DND-41 (cell line): ENCODE data around the gene GTF3C1.
"Not testable (repeated sequence)": the region's sequence is repeated elsewhere in the genome, so short reads cannot be mapped to it uniquely, and the experiment has no call there.

ENCODE experiments used
- ATAC-seq: fragments of 200-7000 bp; cut with Tn5 transposase; 3 replicates; pipeline ENCODE4 v1.9.1; 2021; ENCODE audit warnings: low read depth; ENCODE audit not compliant: insufficient read depth
- DNase-seq: peaks from one replicate; pipeline ENCODE4 v3.0.0-alpha.2; 2020
- H2AFZ ChIP-seq: 2 replicates; pipeline ENCODE4 v1.6.0; 2012; ENCODE audit warnings: low read depth, low read length
- H3K27ac ChIP-seq: 2 replicates; pipeline ENCODE4 v1.5.1; 2012; ENCODE audit warnings: low read length, inconsistent platforms
- H3K27me3 ChIP-seq: fragments of 200-600 bp; sonication (generic); 2 replicates; pipeline ENCODE4 v1.6.0; 2012; ENCODE audit warnings: low read length, mild to moderate bottlenecking, inconsistent platforms; ENCODE audit not compliant: insufficient read depth, poor library complexity
- H3K36me3 ChIP-seq: 2 replicates; pipeline ENCODE4 v1.5.1; 2012; ENCODE audit warnings: low read length, inconsistent platforms; ENCODE audit not compliant: insufficient read depth
- H3K4me1 ChIP-seq: 2 replicates; pipeline ENCODE4 v1.5.1; 2012; ENCODE audit warnings: mild to moderate bottlenecking, low read length; ENCODE audit not compliant: insufficient read depth
- H3K4me2 ChIP-seq: 2 replicates; pipeline ENCODE4 v1.6.0; 2012; ENCODE audit warnings: mild to moderate bottlenecking, moderate library complexity, low read length, inconsistent platforms; ENCODE audit not compliant: insufficient read depth
- H3K4me3 ChIP-seq, 2 experiments: fragments of 200-600 bp in 1 of 2; shearing (Covaris generic) in 1 of 2; 2 replicates each; pipeline ENCODE4 v1.5.1; 2012 to 2016; ENCODE audit warnings: inconsistent platforms in 2 of 2, low read length in 2 of 2, mild to moderate bottlenecking in 2 of 2, low read depth in 1 of 2, moderate library complexity in 1 of 2
- H3K79me2 ChIP-seq: 2 replicates; pipeline ENCODE4 v1.6.0; 2012; ENCODE audit warnings: low read length, inconsistent platforms; ENCODE audit not compliant: insufficient read depth
- H3K9ac ChIP-seq: 2 replicates; pipeline ENCODE4 v1.6.0; 2012; ENCODE audit warnings: low read depth, mild to moderate bottlenecking, inconsistent platforms, low read length, moderate library complexity
- H3K9me3 ChIP-seq: 2 replicates; pipeline ENCODE4 v1.5.1; 2012; ENCODE audit warnings: low read length, moderate library complexity, mild to moderate bottlenecking, inconsistent platforms; ENCODE audit not compliant: insufficient read depth, severe bottlenecking
- H4K20me1 ChIP-seq: 2 replicates; pipeline ENCODE4 v1.6.0; 2012; ENCODE audit warnings: low read length; ENCODE audit not compliant: insufficient read depth
- CTCF ChIP-seq: IDR thresholded peaks from 2 replicates; pipeline ENCODE4 v1.5.1; 2012; ENCODE audit warnings: borderline replicate concordance, low read length, moderate library complexity, mild to moderate bottlenecking; ENCODE audit not compliant: poor library complexity, severe bottlenecking; ENCODE audit errors: extremely low read depth
- EZH2 ChIP-seq: IDR thresholded peaks from 3 replicates; pipeline ENCODE4 v1.6.1; 2012; ENCODE audit warnings: borderline replicate concordance, low read depth, mild to moderate bottlenecking, moderate library complexity, low read length, inconsistent platforms; ENCODE audit not compliant: severe bottlenecking

The GTF3C1 gene

GRCh38 chr16:27436921-27437650 lies 112.6 kb downstream of the GTF3C1 start:
- Histone ChIP-seq H3K27ac (no peak overlapping the region), H3K9me3 (no peaks in the 10 kb centered on the region), H4K20me1 (no peaks in the 10 kb centered on the region), H3K27me3 (no peaks in the 10 kb centered on the region), H3K36me3 (no peaks in the 10 kb centered on the region), H3K9ac (no peak overlapping the region), H3K79me2 (no peaks in the 10 kb centered on the region), H3K4me3 (no peak overlapping the region), H3K4me2 (no peak overlapping the region), H3K4me1 (no peaks in the 10 kb centered on the region), H2AFZ (no peak overlapping the region)
- DNase-seq (no peak), ATAC-seq (no peak)
- no peak for TF ChIP-seq EZH2
- TF ChIP-seq CTCF = no peak

- H3K4me1 ChIP-seq = no peaks in the 10 kb centered on the region
- DNase-seq (no peak), ATAC-seq (no peak)
- H3K27me3 ChIP-seq = no peaks in the 10 kb centered on the region
- no peak overlapping the region for H3K4me3 ChIP-seq
- no peak for TF ChIP-seq CTCF
- no peak for TF ChIP-seq EZH2
- no peak overlapping the region for H3K4me2 ChIP-seq
- H3K36me3 ChIP-seq = no peaks in the 10 kb centered on the region
- H4K20me1 ChIP-seq = no peaks in the 10 kb centered on the region
- no peak overlapping the region for H3K27ac ChIP-seq
- no peaks in the 10 kb centered on the region for H3K9me3 ChIP-seq
- no peak overlapping the region for H3K9ac ChIP-seq
- H3K79me2 ChIP-seq = no peaks in the 10 kb centered on the region
- H2AFZ ChIP-seq = no peak overlapping the region
Measured at GRCh38 chr16:27436065-27436464, 113.6 kb downstream of the GTF3C1 start.

- not testable (repeated sequence) for H3K9me3 ChIP-seq, H3K79me2 ChIP-seq, H3K9ac ChIP-seq, H3K4me1 ChIP-seq, DNase-seq, H2AFZ ChIP-seq, H3K4me2 ChIP-seq, H3K4me3 ChIP-seq, H3K27me3 ChIP-seq, H3K27ac ChIP-seq, ATAC-seq, H3K36me3 ChIP-seq, H4K20me1 ChIP-seq
Measured at GRCh38 chr16:27435146-27435545, 114.6 kb downstream of the GTF3C1 start.

GRCh38 chr16:27434141-27435051 lies 115.3 kb downstream of the GTF3C1 start:
- ATAC-seq (no peak), DNase-seq (no peak)
- no peaks in the 10 kb centered on the region for H3K36me3 ChIP-seq
- no peaks in the 10 kb centered on the region for H3K9me3 ChIP-seq
- H3K4me3 ChIP-seq = no peak overlapping the region
- H3K4me1 ChIP-seq = no peaks in the 10 kb centered on the region
- no peak overlapping the region for H2AFZ ChIP-seq
- no peak overlapping the region for H3K4me2 ChIP-seq
- H3K27ac ChIP-seq = no peak overlapping the region
- no peak for TF ChIP-seq CTCF
- no peak for TF ChIP-seq EZH2
- no peak overlapping the region for H3K9ac ChIP-seq
- no peaks in the 10 kb centered on the region for H3K27me3 ChIP-seq
- no peaks in the 10 kb centered on the region for H4K20me1 ChIP-seq
- no peaks in the 10 kb centered on the region for H3K79me2 ChIP-seq
